ENCODE data around the gene SPECC1.
"Not testable (repeated sequence)": the region's sequence is repeated elsewhere in the genome, so short reads cannot be mapped to it uniquely, and the experiment has no call there.

SPECC1 gene

GRCh38 chr17:20073055-20073979, 64.2 kb downstream of the SPECC1 start:
- DNase-seq, result peak; percentile 19

DNA sequence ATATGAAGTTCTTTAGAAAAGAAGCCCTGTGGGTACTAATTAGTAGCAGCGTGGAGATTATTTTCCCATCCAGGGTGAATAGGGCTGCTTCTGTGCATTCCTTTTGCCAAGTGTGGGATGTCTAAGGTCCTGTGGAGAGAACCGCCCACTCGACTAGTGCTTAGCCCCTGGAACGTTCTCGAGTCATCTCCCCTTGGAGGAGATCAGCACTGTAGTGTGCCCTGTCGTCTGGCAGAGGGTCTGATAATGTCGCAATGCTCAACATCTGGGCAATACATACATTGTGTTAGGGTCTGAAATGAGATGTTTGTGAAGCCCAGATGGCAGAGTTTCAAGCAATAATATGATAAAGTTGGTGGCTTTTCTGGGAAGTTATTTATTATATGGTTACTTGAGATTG, 64.8 kb downstream of the SPECC1 start:
- no peak for DNase-seq

DNA sequence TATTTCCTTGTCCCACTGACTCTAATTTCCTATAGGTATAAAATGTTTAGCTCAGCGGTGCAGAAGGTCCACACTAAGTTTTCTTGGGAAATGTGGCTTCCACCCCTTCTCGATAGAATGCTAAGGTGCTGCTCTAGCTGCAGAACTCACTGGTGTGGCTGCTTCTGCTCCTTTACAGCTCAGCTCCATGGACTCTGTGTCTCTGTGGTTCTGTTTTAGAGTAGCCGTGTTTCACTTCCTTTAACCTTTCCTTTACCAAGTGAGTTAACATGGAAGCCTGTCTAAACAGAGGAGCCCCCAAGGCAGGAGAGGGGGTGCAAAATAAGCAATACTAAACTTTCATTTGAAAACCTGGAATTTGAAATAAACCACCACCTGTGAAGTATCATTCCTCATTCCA, 65.3 kb downstream of the SPECC1 start:
- no peak for DNase-seq

DNA sequence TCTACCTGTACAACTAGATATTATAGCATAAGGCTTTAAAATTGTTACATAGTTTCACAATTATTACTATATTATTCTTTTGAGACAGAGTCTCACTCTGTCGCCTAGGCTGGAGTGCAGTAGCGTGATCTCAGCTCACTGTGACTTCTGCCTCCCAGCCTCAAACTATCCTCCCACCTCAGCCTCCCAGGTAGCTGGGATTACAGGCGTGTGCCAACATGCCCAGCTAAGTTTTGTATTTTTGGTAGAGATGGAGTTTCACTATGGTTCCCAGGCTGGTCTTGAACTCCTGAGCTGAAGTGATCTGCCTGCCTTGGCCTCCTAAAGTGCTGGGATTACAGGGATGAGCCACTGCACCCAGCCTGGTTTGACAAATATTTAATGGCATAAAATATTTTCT, 67.0 kb downstream of the SPECC1 start:
- not testable (repeated sequence) for DNase-seq

DNA sequence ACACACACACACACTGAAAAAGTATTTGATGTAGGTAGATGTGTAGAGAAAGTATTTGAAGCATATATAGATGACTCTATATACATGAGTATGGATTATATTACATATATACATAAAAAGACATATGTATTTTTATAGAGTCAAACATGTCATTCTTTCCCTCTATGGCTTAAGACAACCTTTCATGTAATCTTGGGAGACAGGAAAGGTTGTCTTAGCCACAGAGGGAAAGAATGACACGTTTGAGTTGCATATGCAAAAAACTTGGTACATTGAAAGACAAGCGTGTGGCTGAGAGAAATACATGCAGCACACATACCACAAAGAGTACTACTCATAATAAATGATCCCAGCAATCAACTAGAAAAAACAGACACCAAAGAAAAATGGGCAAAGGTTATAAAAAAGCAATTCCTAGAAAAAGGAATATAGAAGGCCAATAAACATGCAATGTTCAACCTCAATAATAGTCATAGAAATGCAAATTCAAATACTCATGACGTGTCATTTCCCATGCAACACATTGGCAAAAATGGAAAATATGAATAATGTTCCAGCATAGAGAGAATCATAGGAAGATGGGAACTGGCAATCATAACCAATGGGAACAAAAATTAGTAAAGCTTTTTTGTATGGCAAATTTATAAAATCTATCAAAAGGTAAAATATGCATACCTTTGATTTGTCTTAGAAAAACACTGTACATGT, 69.0 kb downstream of the SPECC1 start:
- no peak for DNase-seq

DNA sequence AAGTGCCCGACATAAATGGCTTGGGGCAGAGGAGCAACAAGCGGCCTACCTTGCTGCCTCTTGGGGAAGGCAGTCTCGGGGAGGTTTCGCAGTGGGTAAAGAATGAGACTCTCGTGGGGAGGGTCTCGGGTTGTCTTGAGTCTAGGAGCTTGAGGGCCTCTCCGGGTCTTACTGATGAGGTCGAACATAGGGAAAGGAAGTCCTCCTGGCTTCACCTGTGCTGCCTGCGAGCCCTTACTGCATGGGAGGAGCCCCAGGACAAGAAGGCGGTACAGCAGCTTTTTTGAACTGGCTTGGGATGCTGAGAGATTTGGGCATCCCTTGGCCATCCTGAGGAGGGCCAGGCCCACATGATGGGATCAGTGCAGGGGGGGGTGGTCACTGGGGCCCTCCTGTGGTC, 71.4 kb downstream of the SPECC1 start:
- no peak for DNase-seq

- no peak for DNase-seq
Measured at GRCh38 chr17:20083156-20083859, 74.1 kb downstream of the SPECC1 start.

DNA sequence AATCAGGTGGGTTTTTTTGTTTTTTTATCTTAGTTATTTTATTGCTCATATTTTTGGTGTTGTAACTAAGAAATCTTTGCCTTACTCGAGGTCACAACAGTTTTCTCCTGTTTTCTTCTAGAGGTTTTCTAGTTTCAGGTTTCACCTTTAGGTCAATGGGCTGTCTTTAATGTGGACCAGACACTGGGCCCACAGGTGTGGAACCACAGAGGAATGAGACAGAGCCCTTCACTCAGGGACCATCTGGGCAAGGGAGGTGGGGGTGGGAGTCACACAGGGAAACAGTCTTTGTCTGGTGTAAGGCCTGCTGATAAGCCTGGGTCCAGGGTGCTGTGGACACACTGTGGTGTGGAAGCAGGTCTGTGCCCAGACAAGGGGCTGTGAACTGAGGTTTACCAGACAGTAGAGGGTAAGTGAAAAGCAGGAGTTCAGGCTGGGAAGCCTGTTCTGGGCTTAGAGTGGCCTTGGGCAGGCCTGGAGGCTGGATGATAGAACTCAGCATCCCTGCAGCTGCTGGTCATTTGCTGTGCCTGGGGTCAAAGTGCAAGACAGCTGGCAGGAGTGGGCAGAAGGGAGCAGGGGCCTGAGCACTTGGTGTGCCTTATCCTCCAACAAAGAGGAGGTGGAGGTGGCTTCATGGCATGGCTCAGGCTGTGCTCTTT, 75.6 kb downstream of the SPECC1 start:
- DNase-seq, result no peak

- DNase-seq, result no peak
Measured at GRCh38 chr17:20085283-20085845, 76.2 kb downstream of the SPECC1 start.

DNA sequence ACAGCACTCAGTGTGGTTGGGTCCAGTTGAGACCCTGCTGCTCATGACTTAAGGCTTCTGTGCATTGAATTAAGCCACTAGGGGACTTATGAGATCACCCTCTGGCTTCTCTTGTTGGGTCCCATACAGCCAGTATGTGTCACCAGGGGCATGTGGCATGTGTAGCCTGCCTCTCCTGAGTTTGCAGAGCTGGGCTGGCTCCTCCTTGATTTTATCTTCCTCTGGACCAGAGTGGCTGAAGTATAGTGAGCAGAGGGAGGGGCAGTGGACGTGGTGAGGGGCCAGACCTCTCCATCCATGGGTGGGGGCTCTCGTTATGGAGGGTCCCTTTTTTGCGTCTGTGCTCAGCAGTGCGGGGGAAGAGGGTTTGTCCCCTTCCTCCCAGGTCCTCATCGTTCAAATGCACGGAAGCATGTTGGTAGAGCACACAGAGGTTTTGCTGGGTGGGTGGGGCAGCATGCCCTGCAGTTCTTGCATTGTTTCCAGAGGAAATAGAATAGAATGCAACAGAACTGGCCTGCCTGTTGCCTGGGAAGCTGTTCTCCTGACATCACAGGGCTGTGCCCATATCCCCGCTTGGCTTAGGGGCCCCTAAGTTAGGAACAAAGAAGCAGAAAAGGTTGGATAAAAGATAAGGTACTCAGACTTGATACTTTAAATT, 77.4 kb downstream of the SPECC1 start:
- no peak for DNase-seq

DNA sequence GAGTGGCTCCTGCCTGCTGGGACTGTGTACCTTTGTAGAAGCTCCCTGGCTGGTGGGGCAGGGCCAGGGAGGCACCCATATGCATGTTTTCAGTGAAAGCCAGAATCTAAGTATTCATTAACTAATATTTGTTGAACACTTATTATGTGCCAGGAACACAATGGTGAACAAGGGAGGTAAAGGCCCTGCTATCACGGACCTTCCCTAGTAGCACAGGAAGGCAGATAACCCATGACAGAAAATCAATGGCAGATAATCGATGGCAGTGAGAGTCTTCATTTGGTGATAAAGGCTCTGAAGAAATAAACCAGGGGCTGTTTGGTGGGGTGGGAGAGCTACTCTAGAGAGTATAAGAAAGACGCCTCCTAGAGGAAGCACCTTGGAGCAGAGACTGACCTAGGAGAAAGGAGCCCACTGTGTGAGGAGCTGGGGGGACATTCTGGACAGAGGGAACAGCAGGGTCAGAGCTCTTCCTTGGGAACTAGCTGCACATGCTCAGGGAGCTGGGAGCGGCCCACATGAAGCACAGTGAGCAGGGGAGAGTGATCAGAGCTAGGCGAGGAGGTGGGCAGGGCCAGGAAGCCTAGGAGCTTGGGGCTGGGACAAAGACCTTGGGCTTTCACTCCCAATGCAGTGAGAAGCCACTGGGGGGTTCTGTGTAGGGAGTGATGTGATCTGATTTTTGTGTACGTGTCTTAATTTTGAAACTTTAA, 78.5 kb downstream of the SPECC1 start:
- DNase-seq, result no peak

GRCh38 chr17:20089756-20090547, 80.8 kb downstream of the SPECC1 start:
- DNase-seq, result no peak

GRCh38 chr17:20091174-20092029, 82.2 kb downstream of the SPECC1 start:
- DNase-seq, result no peak

DNA sequence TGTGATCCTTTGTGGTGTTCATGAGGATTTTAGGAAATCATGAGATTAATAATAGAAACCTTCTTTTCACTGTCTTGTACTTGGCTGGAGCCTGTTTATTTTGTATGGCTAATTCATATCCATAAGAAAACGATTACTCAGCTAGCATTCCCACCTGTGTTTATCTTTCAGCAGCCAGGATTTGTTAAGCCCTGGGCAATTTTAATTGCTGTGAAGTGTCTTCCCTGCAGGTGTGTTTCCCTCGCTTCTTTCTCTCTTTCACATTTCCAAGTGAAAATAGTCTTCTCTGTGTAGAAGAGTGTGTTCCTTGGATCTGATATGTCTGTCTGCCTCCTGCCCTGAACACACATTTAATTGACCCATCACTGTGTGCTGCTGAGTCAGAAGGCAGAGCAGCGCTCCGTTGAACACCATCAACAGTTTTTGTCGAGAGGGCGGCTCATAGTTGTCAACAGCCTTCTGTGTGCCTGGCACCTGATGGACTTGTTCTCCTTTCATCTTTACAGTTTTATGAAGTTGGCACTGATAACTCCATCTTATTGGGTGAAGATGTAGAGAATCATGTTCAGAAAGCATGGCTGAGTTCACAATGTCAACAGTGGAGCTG, 83.2 kb downstream of the SPECC1 start:
- DNase-seq, result no peak

DNA sequence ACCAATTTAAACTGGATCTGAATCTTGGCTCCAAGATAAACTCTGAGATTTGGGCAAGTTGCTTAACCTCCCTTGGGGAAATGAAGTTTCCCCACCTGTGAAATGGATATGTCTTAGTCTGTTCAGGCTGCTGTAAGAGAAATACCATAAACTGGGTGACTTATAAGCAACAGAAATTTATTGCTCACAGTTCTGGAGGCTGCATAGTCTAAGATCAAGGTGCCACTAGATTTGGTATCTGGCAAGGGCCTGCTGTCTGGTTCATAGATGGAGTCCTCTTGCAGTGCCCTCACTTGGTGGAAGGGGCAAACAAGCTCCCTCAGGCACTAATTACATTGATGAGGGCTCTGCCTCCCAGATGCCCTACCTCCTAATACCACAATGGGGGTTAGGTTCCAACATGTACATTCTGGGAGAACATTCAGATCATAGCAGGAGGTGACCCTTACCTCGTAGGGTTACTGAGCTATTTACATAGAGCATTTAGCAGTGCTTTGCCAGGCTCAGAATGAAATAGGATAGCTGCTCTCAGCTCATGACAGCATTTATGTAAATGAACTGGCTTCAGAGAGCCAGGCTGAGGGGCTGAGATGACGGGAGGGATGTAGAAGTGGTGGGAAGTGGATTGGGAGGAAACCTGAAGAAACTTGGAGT, 83.9 kb downstream of the SPECC1 start:
- no peak for DNase-seq

GRCh38 chr17:20094777-20095176, 85.6 kb downstream of the SPECC1 start:
- DNase-seq, result no peak

DNA sequence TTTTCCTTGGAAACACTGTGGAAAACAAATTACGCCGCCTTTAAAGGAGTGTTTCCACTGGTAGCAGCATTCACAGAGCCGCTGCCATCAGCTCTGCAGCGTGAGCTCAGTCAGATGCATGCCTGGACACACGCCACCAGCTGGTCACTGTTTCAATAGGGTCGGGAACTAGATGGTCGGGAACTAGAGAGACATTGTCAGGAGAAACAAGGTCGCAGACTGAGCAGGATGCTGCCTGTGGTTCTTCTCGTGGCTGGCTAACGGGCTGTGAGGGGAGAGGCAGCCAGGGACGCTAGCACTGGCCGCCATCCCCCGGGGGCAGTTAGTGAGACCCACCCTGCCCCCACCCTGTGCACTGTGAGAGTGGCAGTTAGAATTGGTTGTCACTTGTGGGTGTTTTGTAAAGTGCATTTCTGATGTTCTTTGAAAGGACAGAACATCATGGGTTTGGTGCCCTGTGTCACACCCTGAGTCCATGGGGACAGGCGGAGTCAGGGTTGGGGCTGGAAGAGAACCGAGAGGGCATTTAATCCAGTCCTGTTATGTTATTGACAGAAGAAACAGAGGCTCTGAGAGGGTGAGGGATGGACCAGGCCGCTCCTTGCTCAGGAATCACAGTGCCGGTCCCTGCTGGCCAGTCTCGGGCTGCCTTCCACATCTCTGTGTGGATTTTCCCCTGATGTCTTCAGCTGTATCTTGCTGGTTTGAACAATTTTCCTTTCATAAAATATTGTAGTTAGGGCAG, 86.3 kb downstream of the SPECC1 start:
- no peak for DNase-seq

DNA sequence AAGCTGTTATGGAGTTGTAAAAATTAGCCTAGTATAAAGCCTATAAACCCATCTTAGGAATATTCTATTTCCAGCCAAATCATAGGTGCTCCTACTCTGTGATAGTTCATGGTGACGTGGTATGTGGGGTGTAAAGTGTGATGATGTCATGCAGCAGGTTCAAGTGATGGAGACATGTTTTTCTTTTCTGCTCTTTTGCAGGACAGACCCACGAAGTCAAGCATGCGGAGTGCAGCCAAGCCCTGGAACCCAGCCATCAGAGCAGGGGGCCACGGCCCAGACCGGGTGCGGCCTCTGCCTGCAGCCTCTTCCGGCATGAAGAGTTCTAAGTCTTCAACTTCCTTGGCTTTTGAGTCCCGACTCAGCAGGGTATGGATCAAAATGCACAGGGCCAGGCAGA, 87.3 kb downstream of the SPECC1 start:
- no peak for DNase-seq
